Neural cell (in vitro differentiated cells): ENCODE measurements around the gene TMUB1. TPM values are rescaled to one million over a fixed set of nuclear protein-coding genes. Genes with fewer than 3 reads are reported as not detected.

Experiments used
- H2AFZ ChIP-seq: fragments of 200-600, 300-800 bp; sonication (generic), shearing (Covaris generic); 2 replicates; pipeline ENCODE4 v1.6.0; 2014; ENCODE audit warnings: low read depth, mild to moderate bottlenecking, antibody characterized with exemption, low read length, moderate library complexity
- H3F3A ChIP-seq: fragments of 200-600 bp; shearing (Covaris generic); 2 replicates; pipeline ENCODE4 v1.6.1; 2016; ENCODE audit warnings: mild to moderate bottlenecking, moderate library complexity, mixed read lengths, antibody characterized with exemption, low read length; ENCODE audit not compliant: insufficient read depth, poor library complexity, severe bottlenecking
- H3K27ac ChIP-seq: fragments of 200-600, 300-800 bp; sonication (generic), shearing (Covaris generic); 2 replicates; pipeline ENCODE4 v1.5.1; 2014; ENCODE audit warnings: mild to moderate bottlenecking, low read length, moderate library complexity
- H3K27me3 ChIP-seq: fragments of 300-800, 200-600 bp; sonication (generic), shearing (Covaris generic); 2 replicates; pipeline ENCODE4 v1.6.0; 2014; ENCODE audit warnings: mild to moderate bottlenecking, low read depth, low read length, moderate library complexity; ENCODE audit not compliant: insufficient read depth
- H3K36me3 ChIP-seq: fragments of 300-800, 200-600 bp; sonication (generic), shearing (Covaris generic); 2 replicates; pipeline ENCODE4 v1.5.1; 2014; ENCODE audit warnings: mild to moderate bottlenecking, antibody characterized with exemption, low read length, moderate library complexity; ENCODE audit not compliant: insufficient read depth
- H3K4me2 ChIP-seq: fragments of 300-800, 200-600 bp; sonication (generic), shearing (Covaris generic); 2 replicates; pipeline ENCODE4 v1.6.0; 2014; ENCODE audit warnings: mild to moderate bottlenecking, low read length
- H3K4me3 ChIP-seq: fragments of 300-800, 200-600 bp; sonication (generic), shearing (Covaris generic); 2 replicates; pipeline ENCODE4 v1.5.1; 2014; ENCODE audit warnings: mild to moderate bottlenecking, low read length, moderate library complexity
- H3K79me2 ChIP-seq: fragments of 200-600 bp; shearing (Covaris generic); replicated peaks from 2 replicates; pipeline ENCODE4 v1.6.0; 2014; ENCODE audit warnings: mild to moderate bottlenecking, low read length, moderate library complexity; ENCODE audit not compliant: insufficient read depth
- H3K9ac ChIP-seq: fragments of 300-800, 200-600 bp; sonication (generic), shearing (Covaris generic); 2 replicates; pipeline ENCODE4 v1.6.1; 2016; ENCODE audit warnings: mild to moderate bottlenecking, low read length, mixed read lengths
- H3K9me2 ChIP-seq: fragments of 200-600 bp; shearing (Covaris generic); 2 replicates; pipeline ENCODE4 v1.6.1; 2016; ENCODE audit warnings: mild to moderate bottlenecking, low read length, mixed read lengths; ENCODE audit not compliant: insufficient read depth
- H3K9me3 ChIP-seq: fragments of 200-600, 300-800 bp; sonication (generic), shearing (Covaris generic); 2 replicates; pipeline ENCODE4 v1.6.1; 2016; ENCODE audit warnings: mild to moderate bottlenecking, mixed run types, low read length, moderate library complexity, mixed read lengths
- H4K20me1 ChIP-seq: fragments of 200-600 bp; shearing (Covaris generic); 2 replicates; pipeline ENCODE4 v1.6.1; 2016; ENCODE audit warnings: mild to moderate bottlenecking, mixed run types; ENCODE audit not compliant: insufficient read depth
- EP300 ChIP-seq: fragments of 450-650 bp; conservative IDR thresholded peaks from 2 replicates; pipeline ENCODE4 v1.6.1; 2014; ENCODE audit warnings: antibody characterized with exemption, mild to moderate bottlenecking, moderate library complexity; ENCODE audit not compliant: poor library complexity, severe bottlenecking
- EZH2 ChIP-seq: fragments of 200-600, 300-800 bp; shearing (Covaris generic), sonication (generic); IDR thresholded peaks from 2 replicates; pipeline ENCODE4 v1.6.1; 2014; ENCODE audit warnings: antibody characterized with exemption, low read length, borderline replicate concordance, mild to moderate bottlenecking; ENCODE audit not compliant: insufficient read depth, poor library complexity, severe bottlenecking
- MXI1 ChIP-seq: fragments of 450-650 bp; conservative IDR thresholded peaks from 2 replicates; pipeline ENCODE4 v1.6.1; 2014; ENCODE audit warnings: antibody characterized with exemption, mild to moderate bottlenecking; ENCODE audit not compliant: poor library complexity, severe bottlenecking
- POLR2AphosphoS5 ChIP-seq: IDR thresholded peaks from 2 replicates; pipeline ENCODE4 v1.6.1; 2012
- RAD21 ChIP-seq: fragments of 450-650 bp; conservative IDR thresholded peaks from 2 replicates; pipeline ENCODE4 v1.6.1; 2014; ENCODE audit warnings: antibody characterized with exemption, mild to moderate bottlenecking, moderate library complexity
- SMC3 ChIP-seq: fragments of 450-650 bp; conservative IDR thresholded peaks from 2 replicates; pipeline ENCODE4 v1.6.1; 2014; ENCODE audit warnings: antibody characterized with exemption, mild to moderate bottlenecking, moderate library complexity; ENCODE audit not compliant: poor library complexity
- TAF1 ChIP-seq: IDR thresholded peaks from 2 replicates; pipeline ENCODE4 v1.6.1; 2012; ENCODE audit warnings: low read depth
- polyA plus RNA-seq: library from polyadenylated mRNA; depleted of rRNA; stranded (reverse); fragments of >200 nt; gene quantifications from 2 replicates; pipeline ENCODE4 v1.2.3, GENCODE V29; 2014
- TF ChIP-seq, protein P1 (sequence below): fragments of 450-650 bp; IDR thresholded peaks from 2 replicates; pipeline ENCODE4 v1.5.1; 2014; ENCODE audit warnings: antibody characterized with exemption, mild to moderate bottlenecking, moderate library complexity; ENCODE audit not compliant: poor library complexity, severe bottlenecking
- TF ChIP-seq, protein P2 (sequence below): IDR thresholded peaks from 2 replicates; pipeline ENCODE4 v1.6.1; 2012; ENCODE audit warnings: borderline replicate concordance

The TMUB1 gene
- polyA plus RNA-seq, 1 donor from 2014 or later: 35.2 TPM

DNA sequence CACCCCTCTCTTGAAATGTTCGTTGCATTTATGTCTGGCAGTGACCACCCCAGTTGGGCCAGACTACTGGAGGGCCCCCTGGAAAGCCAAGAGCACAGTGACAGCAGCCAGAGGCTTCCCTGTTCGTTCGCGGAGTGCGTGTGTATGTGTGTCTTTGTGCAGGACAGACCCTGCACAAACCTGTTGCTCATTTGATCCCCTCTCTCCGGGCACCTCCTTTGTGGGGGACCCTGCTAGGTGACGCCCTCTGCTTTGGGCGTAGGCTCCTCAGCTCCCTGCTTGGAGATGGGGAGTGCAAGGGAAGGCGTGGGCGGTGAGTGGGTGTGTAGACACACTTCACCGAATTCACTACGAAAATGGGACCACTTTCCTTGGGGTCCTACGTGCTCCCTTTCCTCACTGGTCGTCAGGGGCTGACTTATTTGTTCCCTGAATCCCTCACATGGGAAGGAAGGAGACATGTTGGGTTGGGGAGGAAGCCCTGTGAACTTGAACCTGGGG is 41.7 kb upstream of the TMUB1 start:
- H3K36me3 ChIP-seq: no peaks in the 10 kb centered on the region
- peak overlapping the region; percentile 23 for H3K9ac ChIP-seq
- H2AFZ ChIP-seq: no peak overlapping the region
- H3F3A ChIP-seq: peaks cover 4% of the 10 kb centered on the region
- H3K4me3 ChIP-seq: peak overlapping the region; percentile 54
- H3K9me2 ChIP-seq: no peaks in the 10 kb centered on the region
- no peak overlapping the region for H3K4me2 ChIP-seq
- H3K79me2 ChIP-seq: no peaks in the 10 kb centered on the region
- TF ChIP-seq SMC3 (no peak), RAD21 (no peak), POLR2AphosphoS5 (no peak), TAF1 (no peak), EZH2 (no peak), MXI1 (no peak), EP300 (no peak)
- TF ChIP-seq, protein P1, sequence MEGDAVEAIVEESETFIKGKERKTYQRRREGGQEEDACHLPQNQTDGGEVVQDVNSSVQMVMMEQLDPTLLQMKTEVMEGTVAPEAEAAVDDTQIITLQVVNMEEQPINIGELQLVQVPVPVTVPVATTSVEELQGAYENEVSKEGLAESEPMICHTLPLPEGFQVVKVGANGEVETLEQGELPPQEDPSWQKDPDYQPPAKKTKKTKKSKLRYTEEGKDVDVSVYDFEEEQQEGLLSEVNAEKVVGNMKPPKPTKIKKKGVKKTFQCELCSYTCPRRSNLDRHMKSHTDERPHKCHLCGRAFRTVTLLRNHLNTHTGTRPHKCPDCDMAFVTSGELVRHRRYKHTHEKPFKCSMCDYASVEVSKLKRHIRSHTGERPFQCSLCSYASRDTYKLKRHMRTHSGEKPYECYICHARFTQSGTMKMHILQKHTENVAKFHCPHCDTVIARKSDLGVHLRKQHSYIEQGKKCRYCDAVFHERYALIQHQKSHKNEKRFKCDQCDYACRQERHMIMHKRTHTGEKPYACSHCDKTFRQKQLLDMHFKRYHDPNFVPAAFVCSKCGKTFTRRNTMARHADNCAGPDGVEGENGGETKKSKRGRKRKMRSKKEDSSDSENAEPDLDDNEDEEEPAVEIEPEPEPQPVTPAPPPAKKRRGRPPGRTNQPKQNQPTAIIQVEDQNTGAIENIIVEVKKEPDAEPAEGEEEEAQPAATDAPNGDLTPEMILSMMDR: no peak
- TF ChIP-seq, protein P2, sequence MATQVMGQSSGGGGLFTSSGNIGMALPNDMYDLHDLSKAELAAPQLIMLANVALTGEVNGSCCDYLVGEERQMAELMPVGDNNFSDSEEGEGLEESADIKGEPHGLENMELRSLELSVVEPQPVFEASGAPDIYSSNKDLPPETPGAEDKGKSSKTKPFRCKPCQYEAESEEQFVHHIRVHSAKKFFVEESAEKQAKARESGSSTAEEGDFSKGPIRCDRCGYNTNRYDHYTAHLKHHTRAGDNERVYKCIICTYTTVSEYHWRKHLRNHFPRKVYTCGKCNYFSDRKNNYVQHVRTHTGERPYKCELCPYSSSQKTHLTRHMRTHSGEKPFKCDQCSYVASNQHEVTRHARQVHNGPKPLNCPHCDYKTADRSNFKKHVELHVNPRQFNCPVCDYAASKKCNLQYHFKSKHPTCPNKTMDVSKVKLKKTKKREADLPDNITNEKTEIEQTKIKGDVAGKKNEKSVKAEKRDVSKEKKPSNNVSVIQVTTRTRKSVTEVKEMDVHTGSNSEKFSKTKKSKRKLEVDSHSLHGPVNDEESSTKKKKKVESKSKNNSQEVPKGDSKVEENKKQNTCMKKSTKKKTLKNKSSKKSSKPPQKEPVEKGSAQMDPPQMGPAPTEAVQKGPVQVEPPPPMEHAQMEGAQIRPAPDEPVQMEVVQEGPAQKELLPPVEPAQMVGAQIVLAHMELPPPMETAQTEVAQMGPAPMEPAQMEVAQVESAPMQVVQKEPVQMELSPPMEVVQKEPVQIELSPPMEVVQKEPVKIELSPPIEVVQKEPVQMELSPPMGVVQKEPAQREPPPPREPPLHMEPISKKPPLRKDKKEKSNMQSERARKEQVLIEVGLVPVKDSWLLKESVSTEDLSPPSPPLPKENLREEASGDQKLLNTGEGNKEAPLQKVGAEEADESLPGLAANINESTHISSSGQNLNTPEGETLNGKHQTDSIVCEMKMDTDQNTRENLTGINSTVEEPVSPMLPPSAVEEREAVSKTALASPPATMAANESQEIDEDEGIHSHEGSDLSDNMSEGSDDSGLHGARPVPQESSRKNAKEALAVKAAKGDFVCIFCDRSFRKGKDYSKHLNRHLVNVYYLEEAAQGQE: no peak
- H3K9me3 ChIP-seq: no peaks in the 10 kb centered on the region
- H4K20me1 ChIP-seq: peaks cover 13% of the 10 kb centered on the region
- H3K27ac ChIP-seq: no peak overlapping the region
- no peaks in the 10 kb centered on the region for H3K27me3 ChIP-seq

DNA sequence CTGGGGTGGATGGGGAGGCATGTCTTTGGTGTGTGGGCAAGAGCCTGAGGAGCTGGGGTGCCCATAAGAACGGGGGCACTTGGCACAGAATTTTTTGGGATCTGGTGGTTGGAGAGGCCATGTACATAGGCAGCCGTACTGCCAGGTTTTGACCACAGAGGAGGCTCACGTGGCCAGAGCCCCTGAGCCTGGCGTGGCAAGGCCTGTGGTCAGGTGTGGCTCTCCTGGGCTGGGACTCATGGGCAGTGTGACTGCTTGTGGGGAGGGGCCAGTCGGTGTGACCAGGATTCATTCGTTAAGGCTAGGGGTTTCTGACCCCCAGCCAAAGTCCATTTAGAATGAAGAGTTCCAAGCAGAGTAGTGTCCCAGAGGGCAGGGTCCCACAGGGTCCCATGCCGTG is 41.2 kb upstream of the TMUB1 start:
- H3K9me2 ChIP-seq: no peaks in the 10 kb centered on the region
- no peaks in the 10 kb centered on the region for H3K9me3 ChIP-seq
- H3K4me2 ChIP-seq: no peak overlapping the region
- TF ChIP-seq POLR2AphosphoS5 (no peak), RAD21 (no peak), TAF1 (no peak)
- TF ChIP-seq, protein P2: no peak
- H3K36me3 ChIP-seq: no peaks in the 10 kb centered on the region
- H3K79me2 ChIP-seq: no peaks in the 10 kb centered on the region
- no peak overlapping the region for H3K27ac ChIP-seq
- no peak overlapping the region for H3K4me3 ChIP-seq
- H4K20me1 ChIP-seq: peaks cover 13% of the 10 kb centered on the region
- H3F3A ChIP-seq: peaks cover 4% of the 10 kb centered on the region
- H3K9ac ChIP-seq: no peak overlapping the region
- H2AFZ ChIP-seq: no peak overlapping the region
- no peaks in the 10 kb centered on the region for H3K27me3 ChIP-seq
